Fibroblast of lung (primary cell): Measurements from ENCODE around the gene LYPD6B. TPM values are rescaled to one million over a fixed set of nuclear protein-coding genes. Genes with fewer than 3 reads are reported as not detected.
A peak's percentile ranks its signal among the peaks of the same experiment; 100 is the strongest.

Experiments used
- DNase-seq, 2 donors: peaks; one replicate each; pipeline versions ENCODE4 v3.0.0 to v3.0.0-alpha.2; 2010; ENCODE audit warnings: low read depth in 2 of 2
- H2AFZ ChIP-seq: 2 replicates; pipeline ENCODE4 v1.5.1; 2012; ENCODE audit warnings: low read length, control low read depth, inconsistent platforms
- H3K27ac ChIP-seq: 2 replicates; pipeline ENCODE4 v1.5.1; 2011; ENCODE audit warnings: low read length, control low read depth; ENCODE audit not compliant: insufficient read depth
- H3K27me3 ChIP-seq: 2 replicates; pipeline ENCODE4 v1.5.1; 2011; ENCODE audit warnings: mild to moderate bottlenecking, low read length; ENCODE audit not compliant: control insufficient read depth, insufficient read depth
- H3K36me3 ChIP-seq: 2 replicates; pipeline ENCODE4 v1.5.1; 2011; ENCODE audit warnings: low read length; ENCODE audit not compliant: control insufficient read depth, insufficient read depth
- H3K4me1 ChIP-seq: 2 replicates; pipeline ENCODE4 v1.5.1; 2011; ENCODE audit warnings: low read length; ENCODE audit not compliant: control insufficient read depth, insufficient read depth; ENCODE audit errors: extremely low read depth
- H3K4me2 ChIP-seq: 2 replicates; pipeline ENCODE4 v1.5.1; 2011; ENCODE audit warnings: low read length, control low read depth; ENCODE audit not compliant: insufficient read depth; ENCODE audit errors: extremely low read depth
- H3K4me3 ChIP-seq, 4 experiments: fragments of 200-600 bp in 1 of 4; sonication (generic) in 1 of 4; replicated peaks in 1 of 4; 2 replicates each; pipeline ENCODE4 v1.5.1; 2011 to 2016; ENCODE audit warnings: low read length in 4 of 4, low read depth in 3 of 4, mild to moderate bottlenecking in 3 of 4, control low read depth in 2 of 4, inconsistent platforms in 1 of 4, mixed read lengths in 1 of 4; ENCODE audit not compliant: insufficient read depth in 1 of 4; ENCODE audit errors: control extremely low read depth in 1 of 4
- H3K79me2 ChIP-seq: 2 replicates; pipeline ENCODE4 v1.5.1; 2012; ENCODE audit warnings: mild to moderate bottlenecking, low read length, inconsistent platforms; ENCODE audit not compliant: control insufficient read depth, insufficient read depth
- H3K9ac ChIP-seq: 2 replicates; pipeline ENCODE4 v1.5.1; 2011; ENCODE audit warnings: mild to moderate bottlenecking, low read length, control low read depth; ENCODE audit not compliant: insufficient read depth
- H3K9me3 ChIP-seq: 2 replicates; pipeline ENCODE4 v1.5.1; 2012; ENCODE audit warnings: low read depth, low read length; ENCODE audit not compliant: control insufficient read depth, insufficient read depth
- H4K20me1 ChIP-seq: 2 replicates; pipeline ENCODE4 v1.5.1; 2011; ENCODE audit warnings: low read length; ENCODE audit not compliant: control insufficient read depth, insufficient read depth; ENCODE audit errors: extremely low read depth
- CTCF ChIP-seq, 2 donors: IDR thresholded peaks in 1 of 2; conservative IDR thresholded peaks in 1 of 2; 1 replicate in 1 of 2; 2 replicates in 1 of 2; pipeline ENCODE4 v1.5.1; 2011 to 2012; ENCODE audit warnings: low read length in 2 of 2, control low read depth in 1 of 2, inconsistent platforms in 1 of 2, low read depth in 1 of 2, mild to moderate bottlenecking in 1 of 2
- EZH2 ChIP-seq: IDR thresholded peaks from 2 replicates; pipeline ENCODE4 v1.5.1; 2012; ENCODE audit warnings: low read length, control low read depth, mild to moderate bottlenecking; ENCODE audit errors: missing control alignments
- polyA plus RNA-seq, 2 donors: library from polyadenylated mRNA; depleted of rRNA in 1 of 2; stranded (reverse) in 1 of 2; unstranded in 1 of 2; fragments of >200 nt; gene quantifications; 2 replicates each; pipeline ENCODE4 v1.2.1, GENCODE V29; 2011 to 2012; ENCODE audit warnings: missing spikeins in 1 of 2
- total RNA-seq: library from RNA; depleted of rRNA; stranded (reverse); fragments of >200 nt; gene quantifications from 2 replicates; pipeline ENCODE4 v1.2.1, GENCODE V29; 2014

The LYPD6B gene
- total and polyA plus RNA-seq, 2 donors (not counting 1 experiment from before 2014, with no cell fraction given): 0.11 TPM; not detected in 1

- Histone ChIP-seq H4K20me1 (no peaks in the 10 kb centered on the region), H3K27ac (no peak overlapping the region), H3K9me3 (no peaks in the 10 kb centered on the region), H3K9ac (no peak overlapping the region), H3K36me3 (no peaks in the 10 kb centered on the region), H3K4me2 (no peak overlapping the region), H2AFZ (no peak overlapping the region), H3K4me3 (no peak overlapping the region), H3K27me3 (no peaks in the 10 kb centered on the region), H3K79me2 (no peaks in the 10 kb centered on the region), H3K4me1 (no peaks in the 10 kb centered on the region)
- DNase-seq: peak in 1 of 2 donors; percentile 9
- TF ChIP-seq EZH2: no peak
- TF ChIP-seq CTCF (conservative IDR thresholded peaks at IDR 0.05 in 1 of 2, IDR thresholded peaks at IDR 0.05 in 1 of 2; ENCODE audit: low read depth in 1 of 2, low read length in 2 of 2): no peak
Observed at GRCh38 chr2:149164296-149164695, 125.8 kb downstream of the LYPD6B start.

GRCh38 chr2:149164827-149165226 is 126.3 kb downstream of the LYPD6B start:
- Histone ChIP-seq H2AFZ (no peak overlapping the region), H4K20me1 (no peaks in the 10 kb centered on the region), H3K79me2 (no peaks in the 10 kb centered on the region), H3K9ac (no peak overlapping the region), H3K4me3 (no peak overlapping the region), H3K36me3 (no peaks in the 10 kb centered on the region), H3K9me3 (no peaks in the 10 kb centered on the region), H3K4me2 (no peak overlapping the region), H3K4me1 (no peaks in the 10 kb centered on the region), H3K27ac (no peak overlapping the region), H3K27me3 (no peaks in the 10 kb centered on the region)
- DNase-seq: no peak
- TF ChIP-seq CTCF (conservative IDR thresholded peaks at IDR 0.05 in 1 of 2, IDR thresholded peaks at IDR 0.05 in 1 of 2; ENCODE audit: low read depth in 1 of 2, low read length in 2 of 2) (no peak), EZH2 (no peak)

GRCh38 chr2:149167001-149167780 is 128.7 kb downstream of the LYPD6B start:
- no peak overlapping the region for H3K4me2 ChIP-seq
- TF ChIP-seq CTCF (conservative IDR thresholded peaks at IDR 0.05 in 1 of 2, IDR thresholded peaks at IDR 0.05 in 1 of 2; ENCODE audit: low read depth in 1 of 2, low read length in 2 of 2): no peak
- no peak for TF ChIP-seq EZH2
- no peak overlapping the region for H3K4me3 ChIP-seq
- no peak overlapping the region for H2AFZ ChIP-seq
- H3K27ac ChIP-seq: no peak overlapping the region
- H4K20me1 ChIP-seq: no peaks in the 10 kb centered on the region
- H3K27me3 ChIP-seq: no peaks in the 10 kb centered on the region
- H3K9me3 ChIP-seq: no peaks in the 10 kb centered on the region
- H3K36me3 ChIP-seq: no peaks in the 10 kb centered on the region
- no peaks in the 10 kb centered on the region for H3K79me2 ChIP-seq
- DNase-seq: peak in 1 of 2 donors; percentile 14
- no peak overlapping the region for H3K9ac ChIP-seq
- H3K4me1 ChIP-seq: no peaks in the 10 kb centered on the region
